Limb (tissue), 2 donors: ENCODE data around the gene IL1RAPL1.

Source experiments
- DNase-seq, 2 donors: peaks; one replicate each; pipeline ENCODE4 v3.0.0-alpha.2; 2016; ENCODE audit errors: extremely low spot score in 2 of 2

IL1RAPL1 gene

DNA sequence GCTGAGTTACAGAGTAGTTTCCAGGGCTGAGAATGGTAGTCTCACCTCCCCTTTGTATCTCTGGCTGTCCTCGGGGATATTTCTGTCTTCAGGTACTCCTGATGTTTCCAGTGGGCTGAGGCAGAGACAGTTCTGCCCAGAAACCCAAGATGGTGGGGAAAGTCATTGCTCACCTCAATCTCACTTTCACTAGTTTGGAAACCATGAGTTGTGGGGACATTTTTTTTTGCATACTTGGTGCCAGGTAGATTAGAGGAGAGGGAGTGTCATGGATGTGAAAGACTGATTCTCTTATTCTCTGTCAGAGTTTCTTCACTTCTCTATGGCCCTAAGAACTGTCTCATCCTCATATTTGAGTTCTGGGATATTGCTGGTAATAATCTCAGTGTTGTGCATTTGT lies 919.5 kb downstream of the IL1RAPL1 start:
- no peak for DNase-seq

GRCh38 chrX:29518100-29518499 lies 930.9 kb downstream of the IL1RAPL1 start:
- DNase-seq: no peak

GRCh38 chrX:29528281-29528680 lies 941.0 kb downstream of the IL1RAPL1 start:
- no peak for DNase-seq

DNA sequence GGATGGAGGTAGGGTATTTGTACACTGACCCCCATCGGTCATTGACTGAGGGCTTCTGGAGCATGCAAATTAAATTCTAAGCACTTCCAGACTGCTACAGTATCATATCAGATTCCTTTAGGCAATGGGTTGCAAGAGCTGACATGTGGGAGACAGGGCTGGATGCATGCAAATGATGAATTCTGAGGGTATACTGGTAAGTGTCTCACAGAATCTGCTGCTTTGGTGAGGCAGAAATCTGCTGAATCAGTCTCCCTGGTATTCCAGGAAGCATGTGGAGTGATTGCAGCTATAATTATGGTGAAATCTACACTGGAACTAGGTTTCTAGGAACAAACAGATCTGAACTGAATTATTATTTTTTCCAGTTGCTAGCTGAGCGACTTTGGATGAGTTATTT lies 943.3 kb downstream of the IL1RAPL1 start:
- no peak for DNase-seq

GRCh38 chrX:29531336-29531735 lies 944.1 kb downstream of the IL1RAPL1 start:
- DNase-seq: no peak

- DNase-seq: no peak
Observed at GRCh38 chrX:29535212-29536162, 948.2 kb downstream of the IL1RAPL1 start.

- no peak for DNase-seq
Observed at GRCh38 chrX:29541038-29541437, 953.8 kb downstream of the IL1RAPL1 start.

GRCh38 chrX:29542152-29542551 lies 954.9 kb downstream of the IL1RAPL1 start:
- no peak for DNase-seq

DNA sequence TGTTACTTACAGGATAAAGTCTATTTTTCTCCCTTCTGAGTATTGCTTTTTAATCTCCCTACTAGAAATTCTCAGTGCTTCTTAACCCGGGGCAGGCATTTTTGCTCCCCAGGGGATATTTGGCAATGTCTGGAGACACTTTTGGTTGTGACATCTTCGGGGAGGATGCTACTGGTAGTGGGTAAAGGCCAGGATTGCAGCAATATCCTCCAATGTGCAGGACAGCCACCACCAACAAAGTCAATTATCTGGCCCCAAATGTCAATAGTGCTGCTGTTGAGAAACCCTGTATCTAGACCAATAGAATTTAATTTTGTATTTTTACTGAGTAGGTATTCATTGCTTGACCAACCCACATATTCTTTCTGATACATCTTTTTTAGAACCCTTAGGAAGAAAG lies 958.6 kb downstream of the IL1RAPL1 start:
- DNase-seq: no peak

DNA sequence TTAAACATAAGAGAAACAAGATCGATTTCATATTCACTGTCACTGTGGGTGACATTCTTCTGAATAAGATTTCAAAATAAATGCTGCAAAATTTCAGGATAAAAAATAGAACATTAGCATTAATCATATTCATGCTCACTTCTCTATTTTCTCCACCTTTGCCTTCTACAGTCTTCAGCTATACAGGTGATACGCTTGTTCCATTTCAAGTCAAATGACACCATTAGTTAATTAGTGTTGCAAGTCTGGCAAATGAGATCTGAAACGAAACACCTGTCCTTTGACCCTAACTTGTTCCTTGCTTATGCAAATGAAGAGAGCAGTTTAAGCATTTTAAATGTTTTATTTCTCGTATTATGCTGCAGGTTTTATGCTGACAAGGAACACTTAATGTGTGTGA lies 960.6 kb downstream of the IL1RAPL1 start:
- DNase-seq: no peak

DNA sequence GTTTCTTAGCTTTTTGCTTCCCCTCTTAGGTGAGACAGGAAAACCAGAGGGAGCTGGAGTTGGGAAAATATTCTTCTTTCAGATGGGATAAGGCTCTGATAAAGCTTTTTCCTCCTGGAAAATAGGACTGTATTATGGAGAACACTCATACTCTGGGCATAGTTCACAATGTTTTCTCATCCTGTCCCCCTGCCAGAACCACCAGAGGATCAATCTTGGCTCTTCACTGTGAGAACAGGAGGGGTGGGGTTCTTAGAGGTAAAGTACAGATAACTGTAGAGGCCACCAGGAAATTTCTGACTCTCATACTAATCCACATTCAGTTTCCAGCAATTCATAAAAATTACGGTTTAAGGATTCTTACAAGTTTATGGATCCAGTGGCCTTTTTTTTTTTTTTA lies 966.3 kb downstream of the IL1RAPL1 start:
- DNase-seq: no peak

DNA sequence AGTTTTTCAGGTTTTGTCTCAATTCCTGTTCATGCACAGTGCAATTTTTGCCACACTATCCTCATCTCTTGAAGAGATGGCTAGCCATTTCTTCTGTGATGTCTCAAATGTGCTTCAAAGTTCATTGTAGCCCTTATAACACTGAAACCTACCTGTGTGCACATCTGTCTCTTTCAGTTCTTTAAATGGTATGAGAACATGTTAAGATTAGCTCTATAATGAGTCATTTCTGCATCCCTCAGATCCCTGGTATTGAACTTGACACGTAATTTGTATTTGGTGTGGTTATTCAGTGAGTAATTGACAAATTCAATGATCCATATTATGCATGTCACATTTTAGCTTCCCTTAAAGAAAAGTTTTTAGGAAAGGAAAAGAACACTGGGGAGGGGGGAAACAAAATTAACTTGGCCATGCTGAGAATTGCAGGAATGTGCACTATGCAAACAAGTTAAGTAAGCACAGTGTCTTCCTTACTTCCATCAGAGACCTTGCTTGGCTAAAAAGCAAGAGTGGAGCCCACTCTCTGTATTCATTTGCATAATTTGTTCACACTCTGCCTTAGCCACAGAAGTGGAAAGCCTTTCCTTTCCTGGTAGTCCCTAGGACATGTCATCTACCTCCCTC lies 968.3 kb downstream of the IL1RAPL1 start:
- DNase-seq: no peak

GRCh38 chrX:29560065-29560464 lies 972.8 kb downstream of the IL1RAPL1 start:
- DNase-seq: no peak

- no peak for DNase-seq
Observed at GRCh38 chrX:29561417-29561816, 974.2 kb downstream of the IL1RAPL1 start.

- no peak for DNase-seq
Observed at GRCh38 chrX:29580560-29580959, 993.3 kb downstream of the IL1RAPL1 start.

DNA sequence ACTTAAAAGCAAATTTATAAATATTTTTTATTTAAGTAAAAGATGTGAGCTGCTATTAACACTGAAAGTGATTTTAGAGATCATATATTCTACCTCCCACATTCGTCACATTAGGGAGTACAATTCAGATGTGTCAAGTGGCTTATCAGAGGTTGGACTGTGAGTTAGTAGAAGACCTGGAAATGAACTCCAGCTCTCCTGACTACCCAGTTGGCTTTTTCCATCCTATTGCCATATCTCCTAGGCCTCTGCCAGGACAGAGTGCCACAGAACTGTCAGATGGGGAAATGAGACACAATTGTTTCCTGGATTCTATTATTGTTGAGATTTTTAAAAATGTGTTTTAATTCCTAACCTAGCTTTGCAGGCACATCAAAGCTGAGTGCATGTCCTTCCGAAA lies 994.0 kb downstream of the IL1RAPL1 start:
- DNase-seq: no peak

DNA sequence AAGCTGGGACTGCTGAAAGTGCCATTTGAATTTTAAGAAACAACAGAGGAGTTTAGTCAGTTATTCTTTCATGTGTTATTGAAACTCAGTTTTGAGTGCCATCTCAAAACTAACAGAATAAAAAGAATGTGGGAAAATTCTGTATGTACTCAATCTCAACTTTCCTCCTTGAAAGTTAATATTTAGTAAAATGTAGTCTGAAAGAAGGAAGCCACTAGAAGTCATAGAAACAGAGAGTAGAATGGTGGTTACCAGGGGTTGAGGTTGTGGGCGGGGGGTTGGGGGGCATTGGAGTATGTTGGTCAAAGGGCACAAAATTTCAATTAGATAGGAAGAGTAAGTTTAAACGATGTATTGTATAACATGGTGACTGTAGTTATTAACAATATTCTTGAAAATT lies 999.9 kb downstream of the IL1RAPL1 start:
- DNase-seq: no peak

GRCh38 chrX:29590921-29591320 lies 1003.7 kb downstream of the IL1RAPL1 start:
- no peak for DNase-seq

DNA sequence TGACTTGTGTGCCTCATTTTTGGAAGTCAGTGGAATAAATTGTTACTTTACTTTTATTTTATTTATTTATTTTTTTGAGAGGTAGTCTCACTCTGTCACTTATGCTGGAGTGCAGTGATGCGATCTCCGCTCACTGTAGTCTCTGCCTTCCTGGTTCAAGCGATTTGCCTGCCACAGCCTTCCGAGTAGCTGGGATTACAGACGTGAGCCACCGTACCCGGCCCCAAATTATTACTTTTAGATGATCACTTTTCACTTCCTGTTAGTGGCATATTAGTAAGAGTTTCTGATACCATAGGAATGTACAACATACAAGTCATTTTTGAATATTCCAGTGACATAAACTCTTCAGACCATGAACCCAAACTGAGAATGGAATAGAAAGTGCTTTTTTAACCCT lies 1017.1 kb downstream of the IL1RAPL1 start:
- no peak for DNase-seq

DNA sequence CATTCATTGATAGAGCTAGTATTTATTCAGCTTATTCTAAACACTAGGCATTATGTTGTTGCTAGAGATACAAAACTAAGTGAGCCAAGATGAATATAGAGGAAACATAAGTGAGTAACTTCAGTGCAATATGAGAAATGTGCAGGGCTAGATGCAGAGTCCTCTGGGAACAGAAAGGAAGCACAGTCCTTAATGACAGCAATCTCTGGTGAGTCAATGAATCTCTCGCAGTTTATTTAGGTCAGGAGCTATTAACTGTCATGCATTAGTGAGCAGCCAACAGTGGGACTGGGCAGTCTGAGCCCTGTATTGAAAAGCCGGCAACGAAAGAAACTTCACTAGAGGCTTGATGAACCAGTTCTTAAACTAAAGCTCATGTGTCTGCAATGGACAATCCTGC lies 1030.0 kb downstream of the IL1RAPL1 start:
- DNase-seq: no peak

DNA sequence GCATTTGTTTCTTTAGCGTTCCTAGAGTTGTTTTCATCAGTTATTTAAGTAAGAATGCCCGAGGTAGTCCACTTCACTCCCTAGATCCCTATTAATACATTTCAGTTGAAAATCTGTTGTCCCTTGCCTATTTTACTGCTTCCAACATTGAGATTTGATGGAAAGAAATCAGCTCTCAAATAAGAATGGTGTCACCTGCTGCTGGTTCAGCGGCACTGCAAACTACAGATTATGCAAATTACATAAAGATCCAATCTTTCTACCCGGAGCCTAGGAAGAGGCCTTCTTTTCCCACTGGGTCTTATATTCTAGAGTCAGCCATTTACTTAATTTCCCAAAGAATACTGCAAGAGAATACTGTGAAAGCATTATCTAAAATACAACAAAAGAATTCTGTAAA lies 1030.5 kb downstream of the IL1RAPL1 start:
- no peak for DNase-seq

DNA sequence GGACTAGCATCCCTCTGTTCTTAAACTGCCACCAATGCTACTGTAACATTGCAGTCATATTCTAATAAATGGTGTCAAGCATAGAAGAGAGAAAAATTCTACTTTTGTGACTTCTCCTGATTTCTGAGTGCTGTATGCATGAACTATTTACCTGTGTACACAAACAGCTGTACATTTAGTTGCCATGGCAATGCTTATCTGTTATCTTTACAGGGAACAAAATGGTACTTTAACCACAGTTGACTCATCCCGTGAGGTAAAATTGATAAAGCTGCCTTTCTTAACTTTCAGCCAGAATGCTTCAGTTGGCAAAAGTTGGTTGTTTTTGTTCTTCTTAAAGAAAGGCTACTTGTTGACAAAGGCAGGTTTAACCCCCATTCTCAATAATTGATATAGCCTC lies 1040.6 kb downstream of the IL1RAPL1 start:
- no peak for DNase-seq

DNA sequence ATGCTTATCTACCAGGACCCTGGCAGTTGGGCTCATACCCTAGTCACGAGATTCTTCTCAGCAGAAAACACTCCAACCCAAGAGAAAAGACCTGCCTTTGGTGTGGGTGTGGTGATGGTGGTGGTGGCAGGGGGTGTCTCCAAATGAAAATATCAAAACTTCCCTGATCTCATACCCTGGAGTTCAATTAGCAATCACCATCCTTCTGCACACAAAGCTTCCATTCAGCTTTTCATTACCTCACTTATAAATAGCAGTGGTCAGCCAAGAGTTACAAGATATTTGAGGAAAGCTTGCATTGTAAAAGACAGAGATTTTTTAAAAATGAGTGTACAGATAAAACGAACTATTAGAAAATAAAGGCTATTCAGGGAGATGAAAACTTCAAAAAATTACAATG lies 1047.3 kb downstream of the IL1RAPL1 start:
- no peak for DNase-seq
